ENCODE data around the gene C21orf91.

Gene C21orf91

DNA sequence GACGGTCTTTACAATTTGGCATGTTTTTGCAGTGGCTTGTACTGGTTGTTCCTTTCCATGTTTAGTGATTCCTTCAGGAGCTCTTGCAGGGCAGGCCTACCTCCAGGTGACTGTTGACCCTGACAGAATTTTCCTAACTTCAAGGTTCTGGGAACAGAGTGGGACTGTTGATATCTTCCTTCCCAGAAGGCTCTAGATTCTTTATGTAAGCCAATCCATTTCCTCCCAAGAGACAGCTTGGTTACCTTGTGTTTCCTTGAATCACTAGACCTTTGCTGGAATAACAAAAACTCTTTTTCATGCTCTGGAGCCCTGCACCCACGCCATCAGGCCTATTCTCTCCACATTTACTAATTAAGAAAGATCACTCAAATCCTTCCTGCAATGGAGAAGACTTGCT is 67.0 kb downstream of the C21orf91 start:
- Mint-ChIP-seq H3K9me3 (peaks cover 6% of the 10 kb centered on the region), H3K27me3 (ENCODE audit: low read depth) (no peaks in the 10 kb centered on the region), H3K27ac (no peak overlapping the region), H3K4me1 (ENCODE audit: low read depth) (no peaks in the 10 kb centered on the region), H3K4me3 (no peak overlapping the region), H3K36me3 (ENCODE audit: low read depth) (no peaks in the 10 kb centered on the region)
- no peak for DNase-seq (ENCODE audit: low spot score)

DNA sequence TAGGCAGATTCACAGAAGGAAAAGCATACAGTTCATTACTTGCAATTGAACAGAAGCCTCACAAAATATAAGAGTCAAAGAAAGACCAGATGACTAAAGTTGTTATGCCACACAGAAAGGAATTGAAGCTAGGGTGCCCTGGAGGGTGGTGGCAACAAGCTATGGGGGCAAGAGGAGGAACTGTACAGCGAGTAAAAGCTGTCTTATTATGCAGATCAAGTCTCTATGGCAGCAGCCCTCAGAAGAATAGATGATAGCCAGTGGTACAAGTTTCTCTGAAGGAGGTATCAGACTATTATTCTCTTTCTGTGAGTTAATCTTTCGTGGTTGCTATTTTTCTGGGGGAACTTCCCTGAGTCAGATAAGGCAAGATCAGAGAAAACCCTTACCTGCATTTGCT is 72.2 kb downstream of the C21orf91 start:
- DNase-seq (ENCODE audit: low spot score) = no peak
- Mint-ChIP-seq H3K4me3 (no peak overlapping the region), H3K36me3 (ENCODE audit: low read depth) (no peaks in the 10 kb centered on the region), H3K27ac (no peak overlapping the region), H3K27me3 (ENCODE audit: low read depth) (peaks cover 3% of the 10 kb centered on the region), H3K4me1 (ENCODE audit: low read depth) (peaks cover 3% of the 10 kb centered on the region), H3K9me3 (peaks cover 20% of the 10 kb centered on the region)

DNA sequence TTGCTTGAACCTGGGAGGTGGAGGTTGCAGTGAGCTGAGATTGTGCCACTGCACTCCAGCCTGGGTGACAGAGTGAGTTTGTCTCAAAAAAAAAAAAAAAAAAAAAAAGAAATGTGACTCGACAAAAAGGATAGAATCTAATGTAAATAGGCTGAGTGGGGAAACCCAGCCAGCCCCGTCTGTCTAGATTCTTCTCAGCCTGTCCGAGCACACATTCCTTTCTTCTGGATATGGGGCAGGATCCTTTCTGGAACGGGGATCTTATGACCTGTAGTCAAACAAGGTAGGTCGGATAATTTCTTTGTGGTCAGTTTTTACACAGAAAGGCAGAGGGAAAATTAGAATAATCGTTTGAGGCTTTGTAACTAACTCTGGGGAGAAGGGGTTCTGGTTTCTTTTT is 74.1 kb downstream of the C21orf91 start:
- DNase-seq (ENCODE audit: low spot score) = no peak
- peaks cover 28% of the 10 kb centered on the region for H3K9me3 Mint-ChIP-seq
- no peaks in the 10 kb centered on the region for H3K36me3 Mint-ChIP-seq (ENCODE audit: low read depth)
- no peak overlapping the region for H3K27ac Mint-ChIP-seq
- no peak overlapping the region for H3K4me3 Mint-ChIP-seq
- peaks cover 3% of the 10 kb centered on the region for H3K27me3 Mint-ChIP-seq (ENCODE audit: low read depth)
- peaks cover 6% of the 10 kb centered on the region for H3K4me1 Mint-ChIP-seq (ENCODE audit: low read depth)

DNA sequence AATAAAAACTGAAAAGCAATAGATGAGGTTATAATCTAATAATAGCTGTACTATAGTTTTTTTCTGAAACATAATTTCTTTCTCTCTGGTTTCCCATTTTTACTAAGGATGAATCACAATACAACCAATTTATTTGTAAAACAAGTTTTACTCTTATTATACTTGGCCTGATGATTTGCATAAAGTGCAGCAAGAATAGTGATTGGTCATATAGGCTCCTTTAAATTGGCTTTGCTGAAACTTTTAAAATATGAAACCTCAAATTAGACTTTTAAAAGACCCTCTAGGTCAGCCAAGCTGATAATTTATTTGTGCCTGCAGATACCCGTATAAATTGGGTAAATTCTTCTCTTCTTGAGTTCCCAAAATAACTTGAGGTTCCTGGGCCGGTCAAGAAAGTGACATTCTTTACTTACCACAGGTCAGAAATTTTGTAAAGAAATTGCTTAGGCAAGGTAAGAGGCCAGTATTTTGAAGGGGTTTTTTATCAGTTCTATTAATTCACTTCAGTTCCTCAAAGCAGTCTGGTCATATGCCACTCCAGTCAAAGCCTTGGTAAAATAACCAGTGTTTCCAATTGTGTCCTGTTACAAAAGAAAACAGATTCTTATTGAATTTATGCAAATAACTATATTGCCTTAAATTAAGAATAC is 76.1 kb downstream of the C21orf91 start:
- H3K27ac Mint-ChIP-seq = no peak overlapping the region
- no peak overlapping the region for H3K4me3 Mint-ChIP-seq
- no peaks in the 10 kb centered on the region for H3K36me3 Mint-ChIP-seq (ENCODE audit: low read depth)
- peaks cover 31% of the 10 kb centered on the region for H3K9me3 Mint-ChIP-seq
- peaks cover 4% of the 10 kb centered on the region for H3K27me3 Mint-ChIP-seq (ENCODE audit: low read depth)
- no peak for DNase-seq (ENCODE audit: low spot score)
- H3K4me1 Mint-ChIP-seq (ENCODE audit: low read depth) = peaks cover 6% of the 10 kb centered on the region

DNA sequence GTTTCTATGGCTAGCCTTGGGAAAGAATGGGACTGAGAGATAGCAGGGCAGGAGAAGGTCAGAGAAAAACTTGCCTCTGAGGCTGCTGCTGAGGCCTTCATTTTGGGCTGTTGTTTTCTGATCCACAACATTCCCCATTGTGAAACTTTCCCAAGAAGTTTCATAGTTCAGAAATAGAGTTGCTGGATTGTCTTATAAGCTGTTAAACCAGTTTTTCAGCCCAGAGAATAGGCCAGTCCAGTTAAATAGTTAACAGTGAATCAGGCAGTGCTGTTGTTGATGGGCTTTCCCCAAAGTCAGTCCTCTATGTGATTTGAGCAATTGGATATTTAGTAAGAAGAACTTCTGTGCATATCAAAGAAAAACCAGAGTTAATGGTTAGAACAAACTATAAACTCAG is 77.0 kb downstream of the C21orf91 start:
- peaks cover 6% of the 10 kb centered on the region for H3K4me1 Mint-ChIP-seq (ENCODE audit: low read depth)
- no peak overlapping the region for H3K27ac Mint-ChIP-seq
- H3K4me3 Mint-ChIP-seq = no peak overlapping the region
- peaks cover 31% of the 10 kb centered on the region for H3K9me3 Mint-ChIP-seq
- peaks cover 4% of the 10 kb centered on the region for H3K27me3 Mint-ChIP-seq (ENCODE audit: low read depth)
- no peaks in the 10 kb centered on the region for H3K36me3 Mint-ChIP-seq (ENCODE audit: low read depth)
- DNase-seq (ENCODE audit: low spot score) = no peak
